ENCODE measurements around the gene IZUMO4.

- TF ChIP-seq CTCF (conservative IDR thresholded peaks at IDR 0.05; ENCODE audit: low read depth, low read length) (no peak), EZH2 (IDR thresholded peaks at IDR 0.05; ENCODE audit: borderline replicate concordance, low read depth, low read length, poor library complexity, severe bottlenecking) (no peak)
Measured at GRCh38 chr19:2079865-2080301, 16.8 kb upstream of the IZUMO4 start.
